Endothelial cell of hepatic sinusoid (primary cell): ENCODE measurements around the gene EPM2A.
"Not testable (repeated sequence)": the region's sequence is repeated elsewhere in the genome, so short reads cannot be mapped to it uniquely, and the experiment has no call there.

ENCODE experiments used
- in situ Hi-C: cut with HindIII; loops from 2 replicates; pipeline ENCODE4 v1.10.0; 2017; ENCODE audit warnings: low sequenced_read_pairs

Gene EPM2A

GRCh38 chr6:145735356-145736165 is at the start of gene EPM2A:
Gene EPM2A (minus strand): TSS chr6:145735520. CDS start chr6:145735498, 22 bp downstream.
- in situ Hi-C loops = no loop called here

GRCh38 chr6:145784683-145785082 is 49.4 kb upstream of the EPM2A start:
- in situ Hi-C loops = no loop called here

- in situ Hi-C loops = no loop called here
Measured at GRCh38 chr6:145783796-145784195, 48.5 kb upstream of the EPM2A start.

GRCh38 chr6:145772846-145773245 is 37.5 kb upstream of the EPM2A start:
- in situ Hi-C loops = no loop called here

GRCh38 chr6:145765449-145765848 is 30.1 kb upstream of the EPM2A start:
- in situ Hi-C loops = no loop called here

- in situ Hi-C loops = no loop called here
Measured at GRCh38 chr6:145763742-145764141, 28.4 kb upstream of the EPM2A start.

- in situ Hi-C loops = no loop called here
Measured at GRCh38 chr6:145761584-145761983, 26.3 kb upstream of the EPM2A start.

- in situ Hi-C loops = no loop called here
Measured at GRCh38 chr6:145758113-145758512, 22.8 kb upstream of the EPM2A start.

GRCh38 chr6:145756170-145756662 is 20.9 kb upstream of the EPM2A start:
- in situ Hi-C loops = no loop called here

GRCh38 chr6:145755682-145756081 is 20.4 kb upstream of the EPM2A start:
- in situ Hi-C loops = no loop called here

GRCh38 chr6:145752638-145753037 is 17.3 kb upstream of the EPM2A start:
- in situ Hi-C loops = no loop called here

GRCh38 chr6:145749632-145750031 is 14.3 kb upstream of the EPM2A start:
- in situ Hi-C loops = no loop called here

GRCh38 chr6:145745861-145746260 is 10.5 kb upstream of the EPM2A start:
- in situ Hi-C loops = no loop called here

- in situ Hi-C loops = no loop called here
Measured at GRCh38 chr6:145744619-145745018, 9.3 kb upstream of the EPM2A start.

GRCh38 chr6:145743332-145743731 is 8.0 kb upstream of the EPM2A start:
- in situ Hi-C loops = no loop called here

- in situ Hi-C loops = not testable (repeated sequence)
Measured at GRCh38 chr6:145742472-145742871, 7.2 kb upstream of the EPM2A start.

- in situ Hi-C loops = not testable (repeated sequence)
Measured at GRCh38 chr6:145739685-145740084, 4.4 kb upstream of the EPM2A start.

GRCh38 chr6:145738265-145738664 is 2.9 kb upstream of the EPM2A start:
- in situ Hi-C loops = no loop called here

- in situ Hi-C loops = no loop called here
Measured at GRCh38 chr6:145736661-145737144, 1.4 kb upstream of the EPM2A start.

- in situ Hi-C loops = no loop called here
Measured at GRCh38 chr6:145734486-145735355, 599 bp downstream of the EPM2A start.

- in situ Hi-C loops = no loop called here
Measured at GRCh38 chr6:145733810-145734209, 1.5 kb downstream of the EPM2A start.

GRCh38 chr6:145733207-145733606 is 2.1 kb downstream of the EPM2A start:
- in situ Hi-C loops = no loop called here
